H1 (cell line): Measurements from ENCODE around the gene CDH11. TPM values are rescaled to one million over a fixed set of nuclear protein-coding genes. Genes with fewer than 3 reads are reported as not detected.

ENCODE experiments used
- BRCA1 ChIP-seq: IDR thresholded peaks from 2 replicates; pipeline ENCODE4 v1.6.1; 2012; ENCODE audit warnings: low read depth, low read length, improper control_type of control experiment
- CHD7 ChIP-seq: fragments of 300-600 bp; sonication (generic); IDR thresholded peaks from 2 replicates; pipeline ENCODE4 v1.7.1; 2012; ENCODE audit warnings: low read length, moderate library complexity, mild to moderate bottlenecking, inconsistent platforms; ENCODE audit not compliant: insufficient replicate concordance
- CTBP2 ChIP-seq: IDR thresholded peaks from 2 replicates; pipeline ENCODE4 v1.7.0; 2011; ENCODE audit warnings: borderline replicate concordance, mild to moderate bottlenecking, moderate library complexity, mixed read lengths, low read length; ENCODE audit not compliant: insufficient read depth, insufficient read length
- E2F6 ChIP-seq: IDR thresholded peaks from 2 replicates; pipeline ENCODE4 v1.6.1; 2012; ENCODE audit warnings: inconsistent platforms
- JUND ChIP-seq: IDR thresholded peaks from 2 replicates; pipeline ENCODE4 v1.6.1; 2011; ENCODE audit warnings: mild to moderate bottlenecking, improper control_type of control experiment, low read length
- KDM4A ChIP-seq: IDR thresholded peaks from one replicate; pipeline ENCODE4 v1.7.1; 2012; ENCODE audit warnings: low read depth, mild to moderate bottlenecking, moderate library complexity, low read length, inconsistent platforms; ENCODE audit not compliant: severe bottlenecking
- RAD21 ChIP-seq, 2 experiments: IDR thresholded peaks in 1 of 2; conservative IDR thresholded peaks in 1 of 2; 2 replicates each; pipeline ENCODE4 v1.6.1; 2011; ENCODE audit warnings: low read depth in 2 of 2, low read length in 2 of 2, improper control_type of control experiment in 1 of 2, inconsistent platforms in 1 of 2, mild to moderate bottlenecking in 1 of 2, moderate library complexity in 1 of 2
- RXRA ChIP-seq: IDR thresholded peaks from 2 replicates; pipeline ENCODE4 v1.6.1; 2011; ENCODE audit warnings: low read depth, mild to moderate bottlenecking, low read length, moderate library complexity; ENCODE audit not compliant: insufficient read depth
- SAP30 ChIP-seq: fragments of 300-600 bp; sonication (generic); IDR thresholded peaks from 2 replicates; pipeline ENCODE4 v1.7.1; 2012; ENCODE audit warnings: low read length, moderate library complexity, mild to moderate bottlenecking, inconsistent platforms; ENCODE audit not compliant: insufficient read depth, insufficient replicate concordance
- polyA plus RNA-seq, 7 experiments: library from polyadenylated mRNA; depleted of rRNA in 3 of 7; stranded (reverse) in 5 of 7; unstranded in 2 of 7; fragments of >200 nt in 5 of 7; fragments of 200-250 nt in 2 of 7; gene quantifications; 1 replicate in 5 of 7; 2 replicates in 1 of 7; 4 replicates in 1 of 7; pipeline versions ENCODE4 v1.2.1 to v1.2.3, GENCODE V29; 2011 to 2013; ENCODE audit warnings: missing spikeins in 2 of 7, mixed read lengths in 2 of 7
- total RNA-seq: library from RNA; stranded (reverse); fragmentation: NEBNext Ultra II Directional; extraction: Animal tissue kit (Norgen Biotek cat#: 25700); gene quantifications from 2 replicates; pipeline ENCODE4 v1.2.1, GENCODE V29; 2021

Gene CDH11
- total and polyA plus RNA-seq, 2 of the 8 experiments (the other 6 are each of a cell fraction or from before 2014, with no cell fraction given), result 3.3 to 8.4 TPM

- TF ChIP-seq CHD7 (no peak), E2F6 (no peak), RAD21 (IDR thresholded peaks at IDR 0.05 in 1 of 2, conservative IDR thresholded peaks at IDR 0.05 in 1 of 2; ENCODE audit: low read depth in 2 of 2, low read length in 2 of 2) (no peak), RXRA (no peak), JUND (no peak), BRCA1 (no peak), KDM4A (no peak), SAP30 (no peak), CTBP2 (no peak)
Observed at GRCh38 chr16:64947651-64948050, 174.2 kb downstream of the CDH11 start (continued).
